ENCODE data around the gene FOSL1. TPM values are rescaled to one million over a fixed set of nuclear protein-coding genes. Genes with fewer than 3 reads are reported as not detected.

Gene FOSL1
- total RNA-seq, 1 experiment from 2014 or later = 20.5 TPM

- TF ChIP-seq AFF4 (CRISPR knock-in tag; IDR thresholded peaks at IDR 0.05; ENCODE audit: borderline replicate concordance) (no peak), ZNF121 (CRISPR knock-in tag; IDR thresholded peaks at IDR 0.05) (no peak), TEAD1 (CRISPR knock-in tag; IDR thresholded peaks at IDR 0.05) (no peak), PRRX2 (CRISPR knock-in tag; IDR thresholded peaks at IDR 0.05) (no peak), SMAD4 (CRISPR knock-in tag; IDR thresholded peaks at IDR 0.05) (no peak), ATF2 (CRISPR knock-in tag; IDR thresholded peaks at IDR 0.05; ENCODE audit: borderline replicate concordance, low read depth) (no peak), PRDM15 (CRISPR knock-in tag; IDR thresholded peaks at IDR 0.05) (no peak), PREB (CRISPR knock-in tag; IDR thresholded peaks at IDR 0.05; ENCODE audit: borderline replicate concordance) (no peak), MYBL2 (CRISPR knock-in tag; IDR thresholded peaks at IDR 0.05) (no peak), ZNF423 (CRISPR knock-in tag; IDR thresholded peaks at IDR 0.05) (no peak), MAX (CRISPR knock-in tag; IDR thresholded peaks at IDR 0.05) (no peak)
- DNase-seq (ENCODE audit: low spot score) = no peak
- no peak for ATAC-seq
- Mint-ChIP-seq H3K4me3 (peak overlapping the region; percentile 59; the same call in 1 of the 2 replicates), H3K9me3 (no peaks in the 10 kb centered on the region), H3K36me3 (no peaks in the 10 kb centered on the region), H3K27me3 (ENCODE audit: low read depth) (peaks cover 7% of the 10 kb centered on the region; the same call in 1 of the 2 replicates), H3K27ac (peak overlapping the region; percentile 89; the same call in 1 of the 2 replicates), H3K4me1 (peaks cover 40% of the 10 kb centered on the region)
- ChIA-PET POLR2A (no interaction called here), CTCF (interaction anchor here (0.9 to 3.1 kb wide), 4 partner anchors 12 to 165 kb away, joined by 3 to 11 read pairs (median 6); partner anchors contain the start of gene AP5B1)
Measured at GRCh38 chr11:65944767-65945166, 44.6 kb upstream of the FOSL1 start.

GRCh38 chr11:65944191-65944590 is 44.0 kb upstream of the FOSL1 start:
- ATAC-seq (no peak), DNase-seq (ENCODE audit: low spot score) (no peak)
- peak overlapping the region; percentile 65; the same call in 1 of the 2 replicates for H3K27ac Mint-ChIP-seq
- H3K4me1 Mint-ChIP-seq = peaks cover 40% of the 10 kb centered on the region
- peaks cover 7% of the 10 kb centered on the region; the same call in 1 of the 2 replicates for H3K27me3 Mint-ChIP-seq (ENCODE audit: low read depth)
- POLR2A ChIA-PET = no interaction called here
- TF ChIP-seq RELA (CRISPR knock-in tag; IDR thresholded peaks at IDR 0.05; ENCODE audit: borderline replicate concordance) (no peak), MYBL2 (CRISPR knock-in tag; IDR thresholded peaks at IDR 0.05) (no peak), NFYB (CRISPR knock-in tag; conservative IDR thresholded peaks at IDR 0.05; ENCODE audit: low read depth) (no peak), GTF2I (CRISPR knock-in tag; conservative IDR thresholded peaks at IDR 0.05) (no peak), TEAD1 (CRISPR knock-in tag; IDR thresholded peaks at IDR 0.05) (no peak), TCF7 (CRISPR knock-in tag; IDR thresholded peaks at IDR 0.05; ENCODE audit: low read depth) (no peak), NFATC4 (CRISPR knock-in tag; IDR thresholded peaks at IDR 0.05) (no peak), SP1 (CRISPR knock-in tag; conservative IDR thresholded peaks at IDR 0.05) (no peak)
- H3K36me3 Mint-ChIP-seq = no peaks in the 10 kb centered on the region
- CTCF ChIA-PET = interaction anchor here (0.9 to 3.1 kb wide), 3 partner anchors 12 to 84 kb away, joined by 3 to 10 read pairs (median 3); no protein-coding TSS in a partner anchor
- no peak overlapping the region for H3K4me3 Mint-ChIP-seq
- no peaks in the 10 kb centered on the region for H3K9me3 Mint-ChIP-seq
